Loucy (cell line): ENCODE results near the gene ALKBH7.
A peak's percentile ranks its signal among the peaks of the same experiment; 100 is the strongest.

Source experiments
- H2AFZ ChIP-seq: fragments of 200-600 bp; sonication (generic); 2 replicates; pipeline ENCODE4 v1.6.0; 2016; ENCODE audit warnings: antibody characterized with exemption, mild to moderate bottlenecking, low read length, moderate library complexity
- H3F3A ChIP-seq: fragments of 200-600 bp; 2 replicates; pipeline ENCODE4 v1.6.0; 2016; ENCODE audit warnings: antibody characterized with exemption, low read depth, mild to moderate bottlenecking
- H3K27me3 ChIP-seq: fragments of 200-600 bp; sonication (generic); 2 replicates; pipeline ENCODE4 v1.6.1; 2014; ENCODE audit warnings: low read length, mild to moderate bottlenecking; ENCODE audit not compliant: insufficient read depth, poor library complexity, severe bottlenecking
- H3K36me3 ChIP-seq: fragments of 200-600 bp; sonication (generic); 2 replicates; pipeline ENCODE4 v1.6.1; 2016; ENCODE audit warnings: low read length; ENCODE audit not compliant: insufficient read depth
- H3K4me1 ChIP-seq: fragments of 200-600 bp; sonication (generic); 2 replicates; pipeline ENCODE4 v1.5.1; 2014; ENCODE audit warnings: low read length, mild to moderate bottlenecking; ENCODE audit not compliant: insufficient read depth, poor library complexity, severe bottlenecking
- H3K4me2 ChIP-seq: fragments of 200-600 bp; sonication (generic); 2 replicates; pipeline ENCODE4 v1.6.0; 2014; ENCODE audit warnings: antibody characterized with exemption, low read length, low read depth, mild to moderate bottlenecking; ENCODE audit not compliant: poor library complexity, severe bottlenecking
- H3K4me3 ChIP-seq: fragments of 200-600 bp; sonication (generic); 2 replicates; pipeline ENCODE4 v1.5.1; 2014; ENCODE audit warnings: low read length, mild to moderate bottlenecking, mixed read lengths; ENCODE audit not compliant: poor library complexity, severe bottlenecking
- H3K79me2 ChIP-seq: fragments of 200-600 bp; sonication (generic); 2 replicates; pipeline ENCODE4 v1.6.1; 2014; ENCODE audit warnings: low read length; ENCODE audit not compliant: insufficient read depth
- H3K9ac ChIP-seq: fragments of 200-600 bp; sonication (generic); 2 replicates; pipeline ENCODE4 v1.6.0; 2014; ENCODE audit warnings: mild to moderate bottlenecking, low read depth, low read length, moderate library complexity; ENCODE audit not compliant: poor library complexity, severe bottlenecking
- H3K9me2 ChIP-seq: fragments of 200-600 bp; sonication (generic); replicated peaks from 2 replicates; pipeline ENCODE4 v1.6.1; 2016; ENCODE audit warnings: low read depth, low read length, mixed read lengths
- H3K9me3 ChIP-seq: fragments of 200-600 bp; sonication (generic); 2 replicates; pipeline ENCODE4 v1.6.1; 2014; ENCODE audit warnings: mild to moderate bottlenecking, antibody characterized with exemption, low read length, low read depth; ENCODE audit not compliant: insufficient read depth
- H4K20me1 ChIP-seq: fragments of 200-600 bp; sonication (generic); 2 replicates; pipeline ENCODE4 v1.6.0; 2014; ENCODE audit warnings: antibody characterized with exemption, low read length, mild to moderate bottlenecking; ENCODE audit not compliant: insufficient read depth, poor library complexity, severe bottlenecking
- EZH2phosphoT487 ChIP-seq: fragments of 200-600 bp; IDR thresholded peaks from 2 replicates; pipeline ENCODE4 v1.6.1; 2018; ENCODE audit warnings: antibody characterized with exemption, mild to moderate bottlenecking, moderate library complexity, borderline replicate concordance
- TF ChIP-seq, protein P1 (sequence below): fragments of 200-600 bp; sonication (generic); conservative IDR thresholded peaks from 2 replicates; pipeline ENCODE4 v1.5.1; 2014; ENCODE audit warnings: mild to moderate bottlenecking, antibody characterized with exemption, low read length

The ALKBH7 gene

DNA sequence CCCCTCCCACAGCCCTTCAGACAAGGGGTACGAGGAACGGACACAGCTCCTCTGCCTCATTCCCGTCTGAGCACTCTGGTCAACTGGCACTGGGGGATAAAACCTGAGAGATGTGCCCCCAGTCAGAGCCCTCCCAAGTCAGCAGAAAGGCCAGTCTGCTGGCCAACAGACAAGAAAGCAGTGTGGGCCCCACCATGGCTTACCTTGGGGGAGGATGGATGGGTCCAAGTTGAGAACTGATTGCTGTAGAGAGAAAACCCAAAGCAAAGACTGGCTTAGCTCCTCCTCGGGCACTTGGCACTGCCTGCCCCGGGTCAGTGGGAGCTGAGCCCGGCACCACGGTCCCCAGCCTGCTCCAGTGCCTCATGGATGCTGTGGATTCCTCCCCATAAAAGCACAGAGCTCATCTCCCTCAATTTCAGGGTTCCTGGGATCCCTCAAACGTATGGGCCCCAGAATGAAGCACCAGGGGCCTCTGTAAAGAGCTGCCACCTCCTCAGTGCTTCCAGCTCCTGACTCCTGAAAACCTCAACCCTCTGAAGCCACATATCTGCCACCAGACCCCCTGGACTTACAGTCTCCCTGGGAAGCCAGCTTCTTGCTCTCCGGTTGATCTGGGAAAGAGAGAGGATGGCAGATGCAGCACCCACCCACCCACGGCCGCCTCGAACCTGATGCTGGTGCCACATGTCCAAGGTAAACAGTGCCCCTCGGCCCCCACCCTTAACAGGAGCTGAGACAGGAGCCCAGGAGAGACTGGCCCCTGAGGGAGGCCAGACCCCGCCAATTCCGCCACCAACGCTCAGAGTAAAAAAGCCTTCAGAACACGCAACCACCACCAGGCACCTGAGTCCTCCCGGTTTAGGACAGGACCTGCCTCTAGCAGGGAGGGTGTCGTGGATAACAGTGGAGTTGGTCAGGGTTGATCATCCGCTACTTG is 48.8 kb downstream of the ALKBH7 start:
- no peaks in the 10 kb centered on the region for H3K9me2 ChIP-seq
- no peaks in the 10 kb centered on the region for H3F3A ChIP-seq
- peaks cover 52% of the 10 kb centered on the region for H3K36me3 ChIP-seq
- H3K4me1 ChIP-seq: peaks cover 25% of the 10 kb centered on the region
- peaks cover 76% of the 10 kb centered on the region for H4K20me1 ChIP-seq
- peak overlapping the region; percentile 87 for H3K4me3 ChIP-seq
- peak overlapping the region; percentile 94 for H3K9ac ChIP-seq
- H3K4me2 ChIP-seq: peak overlapping the region; percentile 99
- TF ChIP-seq, protein P1, sequence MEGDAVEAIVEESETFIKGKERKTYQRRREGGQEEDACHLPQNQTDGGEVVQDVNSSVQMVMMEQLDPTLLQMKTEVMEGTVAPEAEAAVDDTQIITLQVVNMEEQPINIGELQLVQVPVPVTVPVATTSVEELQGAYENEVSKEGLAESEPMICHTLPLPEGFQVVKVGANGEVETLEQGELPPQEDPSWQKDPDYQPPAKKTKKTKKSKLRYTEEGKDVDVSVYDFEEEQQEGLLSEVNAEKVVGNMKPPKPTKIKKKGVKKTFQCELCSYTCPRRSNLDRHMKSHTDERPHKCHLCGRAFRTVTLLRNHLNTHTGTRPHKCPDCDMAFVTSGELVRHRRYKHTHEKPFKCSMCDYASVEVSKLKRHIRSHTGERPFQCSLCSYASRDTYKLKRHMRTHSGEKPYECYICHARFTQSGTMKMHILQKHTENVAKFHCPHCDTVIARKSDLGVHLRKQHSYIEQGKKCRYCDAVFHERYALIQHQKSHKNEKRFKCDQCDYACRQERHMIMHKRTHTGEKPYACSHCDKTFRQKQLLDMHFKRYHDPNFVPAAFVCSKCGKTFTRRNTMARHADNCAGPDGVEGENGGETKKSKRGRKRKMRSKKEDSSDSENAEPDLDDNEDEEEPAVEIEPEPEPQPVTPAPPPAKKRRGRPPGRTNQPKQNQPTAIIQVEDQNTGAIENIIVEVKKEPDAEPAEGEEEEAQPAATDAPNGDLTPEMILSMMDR: no peak
- TF ChIP-seq EZH2phosphoT487: no peak
- no peak overlapping the region for H2AFZ ChIP-seq
- H3K27me3 ChIP-seq: no peaks in the 10 kb centered on the region
- peaks cover 74% of the 10 kb centered on the region for H3K79me2 ChIP-seq
- H3K9me3 ChIP-seq: no peaks in the 10 kb centered on the region

DNA sequence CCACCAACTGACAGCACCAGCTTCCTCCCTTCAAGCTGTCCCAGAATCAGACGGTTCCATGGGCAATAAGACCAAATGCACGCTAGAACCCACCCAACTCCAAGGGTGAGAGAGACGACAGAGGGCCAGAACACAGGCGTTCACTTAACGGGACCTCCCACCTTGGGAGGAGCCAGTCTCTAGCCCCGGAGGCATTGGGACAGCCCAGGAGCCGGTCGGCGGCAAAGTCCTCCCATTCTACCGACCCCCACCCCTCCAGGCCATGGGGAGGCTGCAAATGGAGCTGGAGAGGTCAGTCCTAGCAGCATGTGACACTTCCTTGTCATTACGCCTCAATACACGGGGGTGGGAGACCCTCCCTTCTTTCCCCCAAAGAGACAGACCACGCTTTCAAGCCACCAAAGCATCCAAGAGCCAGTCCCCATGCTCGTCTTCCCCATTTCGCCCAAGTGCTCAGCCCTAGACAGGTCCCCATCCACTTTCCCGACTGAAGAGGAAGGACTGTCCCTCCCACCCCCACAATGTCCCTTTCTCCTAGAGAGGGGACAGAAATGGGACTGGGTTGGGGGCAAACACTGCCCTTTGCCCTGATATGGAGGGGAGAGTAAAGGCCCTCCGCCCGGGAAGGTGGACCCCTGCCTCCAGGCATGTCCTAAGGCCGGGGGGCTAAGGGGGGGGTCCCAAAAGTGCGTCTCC is 51.1 kb downstream of the ALKBH7 start:
- H2AFZ ChIP-seq: no peak overlapping the region
- H4K20me1 ChIP-seq: peaks cover 55% of the 10 kb centered on the region
- peaks cover 59% of the 10 kb centered on the region for H3K79me2 ChIP-seq

DNA sequence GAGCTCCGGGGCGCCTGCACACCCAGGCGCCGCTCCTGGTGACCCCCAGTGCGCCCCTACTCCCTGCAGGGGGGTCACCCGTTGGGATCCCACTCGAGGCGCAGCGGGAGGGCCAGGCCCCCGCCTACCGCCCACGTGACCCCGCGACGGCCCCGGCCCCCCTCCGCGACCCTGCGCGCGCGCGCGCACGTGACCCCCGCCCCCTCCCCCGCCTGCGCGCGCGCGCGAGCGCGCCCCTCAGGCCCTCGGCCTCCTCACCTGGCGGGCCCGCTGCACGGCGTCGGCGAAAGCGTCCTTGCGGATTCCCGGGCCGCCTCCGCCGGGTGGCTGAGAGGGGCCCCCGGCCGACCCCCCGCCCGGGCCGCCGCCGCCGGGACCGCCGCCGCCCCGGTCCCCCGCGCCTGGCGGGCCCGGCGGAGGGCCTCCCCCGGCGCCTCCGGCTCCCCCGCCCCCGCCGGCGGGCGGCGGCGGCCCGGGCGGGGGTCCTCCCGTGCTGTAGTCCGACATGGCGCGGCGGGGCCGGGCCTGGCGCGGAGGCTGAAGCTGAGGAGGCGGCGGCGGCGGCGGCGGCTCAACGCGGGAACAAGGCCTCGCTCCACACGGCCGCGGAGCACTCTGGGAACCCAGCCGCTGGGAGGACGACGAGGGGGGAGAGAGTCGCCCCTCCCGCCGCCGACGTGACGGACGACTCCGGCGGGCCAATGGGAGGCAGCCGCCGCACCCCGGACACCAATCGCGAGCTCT is 51.8 kb downstream of the ALKBH7 start, which contains the start of gene KHSRP:
Gene KHSRP (minus strand): TSS at position 617 of the 744 bp plus-strand sequence. CDS start 110 bp downstream, at position 507.
- Histone ChIP-seq H3K27me3 (no peaks in the 10 kb centered on the region), H2AFZ (peak within 1 kb of the TSS; percentile 78), H3K4me3 (peak within 1 kb of the TSS; percentile 87), H3K9ac (peak within 1 kb of the TSS; percentile 94), H3K4me2 (peak within 1 kb of the TSS; percentile 99), H3F3A (no peaks in the 10 kb centered on the region), H3K9me2 (no peaks in the 10 kb centered on the region), H3K9me3 (no peaks in the 10 kb centered on the region), H3K4me1 (peaks cover 27% of the 10 kb centered on the region), H3K36me3 (peaks cover 22% of the 10 kb centered on the region; the same call in 1 of the 2 replicates), H4K20me1 (peaks cover 48% of the 10 kb centered on the region), H3K79me2 (peaks cover 52% of the 10 kb centered on the region)
- no peak for TF ChIP-seq EZH2phosphoT487
- TF ChIP-seq, protein P1: no peak

More for the DNA sequence above, 51.1 kb downstream of the ALKBH7 start:
- Histone ChIP-seq H3K4me1 (peaks cover 25% of the 10 kb centered on the region), H3K36me3 (peaks cover 29% of the 10 kb centered on the region; the same call in 1 of the 2 replicates), H3K9ac (peak overlapping the region; percentile 94), H3K9me2 (no peaks in the 10 kb centered on the region), H3K4me2 (peak overlapping the region; percentile 99), H3K4me3 (peak overlapping the region; percentile 87), H3K9me3 (no peaks in the 10 kb centered on the region), H3F3A (no peaks in the 10 kb centered on the region), H3K27me3 (no peaks in the 10 kb centered on the region)
- TF ChIP-seq, protein P1: no peak
- no peak for TF ChIP-seq EZH2phosphoT487
